ENCODE measurements around the gene KRT14. TPM values are rescaled to one million over a fixed set of nuclear protein-coding genes. Genes with fewer than 3 reads are reported as not detected.

Gene KRT14
- total and polyA plus RNA-seq, 2 donors (not counting 3 experiments of a cell fraction or from before 2014, with no cell fraction given): 0.12 to 0.66 TPM

- no peak for TF ChIP-seq MYC (IDR thresholded peaks at IDR 0.05; ENCODE audit: low read depth, low read length)
- TF ChIP-seq EZH2 (IDR thresholded peaks at IDR 0.05; ENCODE audit: borderline replicate concordance, low read depth, low read length, severe bottlenecking): no peak
- no peak for TF ChIP-seq POLR2A (IDR thresholded peaks at IDR 0.05; ENCODE audit: low read depth, low read length)
- no peak for TF ChIP-seq GATA2 (IDR thresholded peaks at IDR 0.05; ENCODE audit: insufficient read depth, insufficient read length, low read depth, low read length)
- no peak for TF ChIP-seq MAX (IDR thresholded peaks at IDR 0.05; ENCODE audit: insufficient read depth, insufficient read length)
- TF ChIP-seq FOS (IDR thresholded peaks at IDR 0.05; ENCODE audit: borderline replicate concordance, insufficient read depth, low read length): no peak
- TF ChIP-seq POLR2AphosphoS5 (IDR thresholded peaks at IDR 0.05; ENCODE audit: insufficient read depth, low read depth, low read length): no peak
- no peak for TF ChIP-seq CTCF (IDR thresholded peaks at IDR 0.05; ENCODE audit: extremely low read depth in 1 of 2, insufficient read depth in 1 of 2, low read depth in 1 of 2, low read length in 2 of 2)
- TF ChIP-seq JUN (IDR thresholded peaks at IDR 0.05; ENCODE audit: borderline replicate concordance, insufficient read depth, insufficient read length, low read depth): no peak
- intact Hi-C loops (cut with micrococcal nuclease): no loop called here
- no peaks in the 10 kb centered on the region for H4K20me1 ChIP-seq (replicated peaks; ENCODE audit: control insufficient read depth, extremely low read depth, insufficient read depth, low read length)
- no peaks in the 10 kb centered on the region for H3K9me1 ChIP-seq (replicated peaks; ENCODE audit: control insufficient read depth, extremely low read depth, insufficient read depth, low read length)
- no peak overlapping the region for H2AFZ ChIP-seq (ENCODE audit: low read depth, low read length)
- ChIA-PET CTCF (interaction anchor here (1.0 to 1.6 kb wide), 3 partner anchors 15 to 68 kb away, joined by 5 to 7 read pairs (median 6); no protein-coding TSS in a partner anchor), POLR2A (no interaction called here)
- no peak for FAIRE-seq
- no TSS peak for BruUV-seq (replicated peaks)
- DNase-seq (ENCODE audit: low read depth, low spot score): no peak
- no peak overlapping the region for H3K9ac ChIP-seq (replicated peaks; ENCODE audit: extremely low read depth, insufficient read depth, low read length)
- H3K9me3 ChIP-seq (replicated peaks; ENCODE audit: control insufficient read depth, insufficient read depth, low read length): no peaks in the 10 kb centered on the region
- H3K27me3 ChIP-seq (ENCODE audit: control insufficient read depth in 2 of 2, insufficient read depth in 2 of 2, low read length in 2 of 2): peaks cover 0 to 2% of the 10 kb centered on the region in 2 experiments
- H3K4me3 ChIP-seq (replicated peaks in 1 of 3; ENCODE audit: insufficient read depth in 1 of 3, low read depth in 1 of 3, low read length in 3 of 3): no peak overlapping the region
- dilution Hi-C loops (cut with MboI; ENCODE audit: extremely low pct_ligation_motif_present, low sequenced_read_pairs): no loop called here
- H3K27ac ChIP-seq (ENCODE audit: insufficient read depth, low read depth, low read length): no peak overlapping the region
- no peaks in the 10 kb centered on the region for H3K4me1 ChIP-seq (ENCODE audit: control insufficient read depth, extremely low read depth, insufficient read depth, low read length)
- no peak overlapping the region for H3K4me2 ChIP-seq (ENCODE audit: insufficient read depth, low read length)
- H3K36me3 ChIP-seq (ENCODE audit: control insufficient read depth in 2 of 2, extremely low read depth in 1 of 2, insufficient read depth in 2 of 2, low read length in 2 of 2): no peaks in the 10 kb centered on the region
- no peaks in the 10 kb centered on the region for H3K79me2 ChIP-seq (ENCODE audit: control insufficient read depth, insufficient read depth, low read length)
Observed at GRCh38 chr17:41594363-41594915, 7.7 kb upstream of the KRT14 start.

All from endothelial cell of umbilical vein (primary cell).